Measurements from ENCODE around the gene TCF4. TPM values are rescaled to one million over a fixed set of nuclear protein-coding genes. Genes with fewer than 3 reads are reported as not detected.

The TCF4 gene
- total and polyA plus RNA-seq, 8 donors: 99.1 to 165 (median 138) TPM

DNA sequence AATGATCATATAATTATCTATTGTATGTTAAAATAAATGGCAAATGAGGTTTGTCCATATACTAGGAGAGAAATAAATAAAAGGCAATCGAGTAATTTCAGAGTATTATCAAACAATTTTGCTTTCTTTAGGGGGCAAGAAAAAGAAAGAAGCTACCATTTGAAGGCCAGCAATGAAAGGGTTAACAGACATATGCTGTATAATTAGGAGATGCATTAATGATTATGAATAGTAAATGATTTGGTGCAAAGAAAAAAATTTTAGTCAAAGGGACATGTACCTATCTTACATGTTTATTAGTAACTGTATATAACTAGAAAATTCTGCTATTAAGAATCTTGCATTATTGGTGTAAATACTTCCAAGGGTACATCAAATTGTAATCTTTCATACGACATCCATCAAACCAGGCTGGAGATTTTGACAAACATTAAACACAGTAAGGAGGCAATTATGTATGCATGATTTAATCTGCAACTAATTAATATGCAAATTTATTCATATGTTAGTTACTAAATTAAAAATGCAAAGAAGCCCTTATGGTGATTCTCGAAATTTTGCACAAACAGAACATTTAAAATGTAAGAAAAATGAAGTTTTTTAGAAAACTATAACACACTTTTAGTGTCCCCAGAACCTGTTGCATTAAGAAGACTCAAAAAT is 251.4 kb downstream of the TCF4 start:
- Histone ChIP-seq H3K27ac (no peak overlapping the region), H3K4me1 (peaks cover 5 to 29% of the 10 kb centered on the region in 2 donors), H3K9me3 (no peaks in the 10 kb centered on the region), H3K27me3 (no peaks in the 10 kb centered on the region), H3K36me3 (no peaks in the 10 kb centered on the region), H3K4me3 (no peak overlapping the region)
- DNase-seq (no peak), ATAC-seq (no peak)
- TF ChIP-seq, protein P1, sequence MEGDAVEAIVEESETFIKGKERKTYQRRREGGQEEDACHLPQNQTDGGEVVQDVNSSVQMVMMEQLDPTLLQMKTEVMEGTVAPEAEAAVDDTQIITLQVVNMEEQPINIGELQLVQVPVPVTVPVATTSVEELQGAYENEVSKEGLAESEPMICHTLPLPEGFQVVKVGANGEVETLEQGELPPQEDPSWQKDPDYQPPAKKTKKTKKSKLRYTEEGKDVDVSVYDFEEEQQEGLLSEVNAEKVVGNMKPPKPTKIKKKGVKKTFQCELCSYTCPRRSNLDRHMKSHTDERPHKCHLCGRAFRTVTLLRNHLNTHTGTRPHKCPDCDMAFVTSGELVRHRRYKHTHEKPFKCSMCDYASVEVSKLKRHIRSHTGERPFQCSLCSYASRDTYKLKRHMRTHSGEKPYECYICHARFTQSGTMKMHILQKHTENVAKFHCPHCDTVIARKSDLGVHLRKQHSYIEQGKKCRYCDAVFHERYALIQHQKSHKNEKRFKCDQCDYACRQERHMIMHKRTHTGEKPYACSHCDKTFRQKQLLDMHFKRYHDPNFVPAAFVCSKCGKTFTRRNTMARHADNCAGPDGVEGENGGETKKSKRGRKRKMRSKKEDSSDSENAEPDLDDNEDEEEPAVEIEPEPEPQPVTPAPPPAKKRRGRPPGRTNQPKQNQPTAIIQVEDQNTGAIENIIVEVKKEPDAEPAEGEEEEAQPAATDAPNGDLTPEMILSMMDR (IDR thresholded peaks at IDR 0.05): no peak
- intact Hi-C loops (cut with DNase I): no loop called here

DNA sequence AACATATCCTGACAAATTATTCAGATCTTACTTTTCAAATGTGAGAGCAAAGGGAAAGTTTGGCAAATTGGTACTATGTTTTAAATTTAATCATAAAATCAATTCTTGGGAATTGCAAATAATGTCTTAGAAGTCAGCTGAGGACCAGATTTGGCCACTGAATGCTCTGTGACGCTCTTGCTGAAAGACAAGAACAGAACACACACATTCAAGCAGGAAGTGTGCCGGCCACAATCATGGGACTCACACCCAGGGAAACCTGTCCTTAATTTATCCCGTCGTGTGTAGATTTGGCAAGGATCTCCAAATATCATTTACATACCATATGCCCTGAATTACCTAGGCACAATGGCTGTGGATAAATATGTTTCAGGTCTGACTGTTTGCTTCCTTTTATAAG is 253.1 kb downstream of the TCF4 start:
- no peaks in the 10 kb centered on the region for H3K27me3 ChIP-seq
- no peak overlapping the region for H3K4me3 ChIP-seq
- ATAC-seq (no peak), DNase-seq (no peak)
- intact Hi-C loops (cut with DNase I): no loop called here
- H3K4me1 ChIP-seq: peaks cover 5 to 27% of the 10 kb centered on the region in 2 donors
- H3K27ac ChIP-seq: no peak overlapping the region
- TF ChIP-seq, protein P1 (IDR thresholded peaks at IDR 0.05): no peak
- no peaks in the 10 kb centered on the region for H3K9me3 ChIP-seq
- no peaks in the 10 kb centered on the region for H3K36me3 ChIP-seq

DNA sequence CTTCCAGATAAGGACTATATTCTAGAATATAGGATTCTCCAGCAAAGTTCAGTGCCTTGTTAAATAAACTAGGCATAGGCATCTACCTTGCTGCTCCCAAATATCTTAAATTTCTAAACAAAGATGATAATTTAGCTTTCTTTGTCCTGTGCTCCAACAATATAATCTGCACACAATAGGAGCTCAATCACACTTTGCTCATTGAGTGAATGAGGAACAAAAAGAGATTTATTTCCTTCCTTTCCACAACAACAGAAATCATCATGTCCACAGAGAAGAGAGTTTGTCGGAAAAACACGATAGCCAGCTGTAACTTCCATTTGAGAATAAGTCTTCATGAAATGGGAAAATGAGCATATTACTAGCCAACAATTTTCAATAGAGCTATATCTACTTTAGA is 256.7 kb downstream of the TCF4 start:
- Histone ChIP-seq H3K27me3 (no peaks in the 10 kb centered on the region), H3K4me1 (peaks cover 3 to 15% of the 10 kb centered on the region in 2 donors), H3K4me3 (no peak overlapping the region), H3K36me3 (no peaks in the 10 kb centered on the region), H3K9me3 (no peaks in the 10 kb centered on the region), H3K27ac (no peak overlapping the region)
- intact Hi-C loops (cut with DNase I): no loop called here
- ATAC-seq (no peak), DNase-seq (no peak)
- TF ChIP-seq, protein P1 (IDR thresholded peaks at IDR 0.05): no peak

DNA sequence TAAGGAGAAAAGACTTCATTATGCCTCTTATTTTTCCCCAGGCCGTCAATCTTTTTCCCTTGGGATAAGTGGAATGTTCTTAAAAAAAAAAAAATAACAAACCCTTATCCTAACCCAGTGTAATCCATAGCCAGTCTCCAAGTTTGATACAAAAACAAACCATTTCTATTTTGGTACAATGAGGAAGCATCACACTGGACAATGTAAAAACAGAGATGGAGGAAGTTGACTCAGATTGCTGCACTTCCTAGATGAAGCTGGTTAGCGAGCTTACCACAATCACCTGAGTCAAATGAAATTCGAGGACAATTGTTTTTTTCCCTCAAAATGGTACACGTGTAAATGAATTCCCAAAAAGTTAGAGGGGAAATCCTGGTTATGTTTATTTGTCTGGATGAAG is 259.7 kb downstream of the TCF4 start:
- TF ChIP-seq, protein P1 (IDR thresholded peaks at IDR 0.05): no peak
- Histone ChIP-seq H3K9me3 (no peaks in the 10 kb centered on the region), H3K4me1 (peaks cover 3 to 19% of the 10 kb centered on the region in 2 donors), H3K27ac (peak overlapping the region; percentile 15 to 17), H3K4me3 (no peak overlapping the region), H3K27me3 (no peaks in the 10 kb centered on the region), H3K36me3 (no peaks in the 10 kb centered on the region)
- ATAC-seq (peak; percentile 56), DNase-seq (no peak)
- intact Hi-C loops (cut with DNase I): no loop called here

DNA sequence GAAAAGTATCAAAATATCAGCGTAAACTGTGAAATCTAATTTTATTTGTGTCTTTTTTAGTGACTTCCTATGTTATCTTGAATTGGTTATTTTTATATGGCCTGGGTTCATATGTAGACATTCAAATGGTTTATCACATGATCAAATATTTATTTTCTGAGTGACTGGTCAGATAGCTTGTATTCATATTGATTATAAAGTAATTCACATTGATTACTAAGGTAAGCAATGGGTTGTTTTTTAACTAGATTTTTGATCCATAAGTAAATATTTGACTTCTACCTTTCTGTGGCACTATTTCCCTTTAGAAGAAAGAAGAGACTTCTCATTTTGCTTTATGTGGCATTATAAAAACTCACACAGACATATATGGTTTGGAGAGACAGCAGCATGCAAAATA is 260.5 kb downstream of the TCF4 start:
- intact Hi-C loops (cut with DNase I): no loop called here
- H3K27me3 ChIP-seq: no peaks in the 10 kb centered on the region
- no peak overlapping the region for H3K4me3 ChIP-seq
- no peaks in the 10 kb centered on the region for H3K36me3 ChIP-seq
- DNase-seq (no peak), ATAC-seq (no peak)
- no peaks in the 10 kb centered on the region for H3K9me3 ChIP-seq
- H3K4me1 ChIP-seq: peaks cover 3 to 28% of the 10 kb centered on the region in 2 donors
- TF ChIP-seq, protein P1 (IDR thresholded peaks at IDR 0.05): no peak
- peak overlapping the region in 1 of 2 donors; percentile 17 for H3K27ac ChIP-seq

Data from left lung (tissue), 10 donors.